ENCODE results near the gene PMFBP1. TPM values are rescaled to one million over a fixed set of nuclear protein-coding genes. Genes with fewer than 3 reads are reported as not detected.

PMFBP1 gene
- total RNA-seq, 1 experiment from 2014 or later: 2.7 TPM

GRCh38 chr16:72120026-72120425, 51.9 kb downstream of the PMFBP1 start:
- Mint-ChIP-seq H3K27me3 (ENCODE audit: low read depth) (no peaks in the 10 kb centered on the region), H3K4me3 (no peak overlapping the region), H3K9me3 (no peaks in the 10 kb centered on the region), H3K36me3 (ENCODE audit: insufficient read depth in 1 of 3, low read depth in 3 of 3) (no peaks in the 10 kb centered on the region; a peak in 1 of 7 replicates), H3K4me1 (peaks cover 1% of the 10 kb centered on the region in 2 experiments), H3K27ac (no peak overlapping the region)
- Histone ChIP-seq H3K23ac (ENCODE audit: insufficient read length, low read depth, low read length) (no peak overlapping the region), H3K4ac (ENCODE audit: low read depth, low read length) (no peak overlapping the region), H3K56ac (ENCODE audit: insufficient read length, low read depth, low read length) (no peak overlapping the region), H3T11ph (ENCODE audit: low read length) (no peak overlapping the region), H4K5ac (ENCODE audit: insufficient read length, low read depth, low read length) (no peak overlapping the region), H3K9me3 (ENCODE audit: control insufficient read depth, low read depth, low read length) (no peaks in the 10 kb centered on the region), H3K79me1 (ENCODE audit: insufficient read depth, low read depth, low read length, poor library complexity, severe bottlenecking) (no peaks in the 10 kb centered on the region), H2BK120ac (ENCODE audit: low read depth, low read length, poor library complexity, severe bottlenecking) (no peak overlapping the region), H3K4me2 (ENCODE audit: insufficient read depth, insufficient read length, low read length) (no peak overlapping the region), H3K27ac (ENCODE audit: insufficient read length, low read depth, low read length) (no peak overlapping the region), H3K27me3 (ENCODE audit: insufficient read depth, low read length) (no peaks in the 10 kb centered on the region), H4K91ac (ENCODE audit: insufficient read length, low read depth, low read length) (no peak overlapping the region), H3K79me2 (ENCODE audit: insufficient read depth, low read length) (no peaks in the 10 kb centered on the region), H2AK5ac (ENCODE audit: insufficient read length, low read length) (no peak overlapping the region), H4K8ac (replicated peaks; ENCODE audit: insufficient read length, low read depth, low read length) (no peak overlapping the region), H3K9ac (ENCODE audit: extremely low read depth, insufficient read length, low read length) (no peak overlapping the region), H3K14ac (ENCODE audit: insufficient read depth, low read length) (no peak overlapping the region; the same call in 1 of the 2 replicates), H4K20me1 (ENCODE audit: control insufficient read depth, insufficient read depth, insufficient read length) (no peaks in the 10 kb centered on the region), H3K18ac (ENCODE audit: insufficient read length, low read depth, low read length) (no peak overlapping the region), H2BK12ac (ENCODE audit: insufficient read length, low read depth, low read length) (no peak overlapping the region), H2BK20ac (ENCODE audit: low read depth, low read length, poor library complexity, severe bottlenecking) (no peak overlapping the region), H2BK5ac (ENCODE audit: insufficient read length, low read length) (no peak overlapping the region), H2AFZ (ENCODE audit: low read length) (no peak overlapping the region), H2BK15ac (ENCODE audit: low read depth, low read length) (no peak overlapping the region), H3K4me1 (ENCODE audit: insufficient read depth, low read length) (no peaks in the 10 kb centered on the region), H3K23me2 (ENCODE audit: insufficient read length, low read depth, low read length, poor library complexity, severe bottlenecking) (no peaks in the 10 kb centered on the region)
- no peak for TF ChIP-seq CTCF (conservative IDR thresholded peaks at IDR 0.05)
- no peak for DNase-seq
- WGBS (ENCODE audit: extremely low coverage, insufficient read length, low lambda C conversion rate): no CpG with 5 or more reads among the region's 5 CpGs
